Sigmoid colon (tissue), 7 donors: ENCODE measurements around the gene TIMP2. TPM values are rescaled to one million over a fixed set of nuclear protein-coding genes. Genes with fewer than 3 reads are reported as not detected.

Experiments
- DNase-seq: peaks from one replicate; pipeline ENCODE4 v3.0.0-alpha.2; 2019
- H3K27ac ChIP-seq, 4 donors: fragments of 200-600 bp; sonication (generic); one replicate each; pipeline ENCODE4 v1.5.1; 2016 to 2019; ENCODE audit warnings: mild to moderate bottlenecking in 1 of 4
- H3K27me3 ChIP-seq, 3 donors: fragments of 200-600 bp; sonication (generic); one replicate each; pipeline ENCODE4 v1.5.1; 2019; ENCODE audit warnings: mild to moderate bottlenecking in 1 of 3
- H3K36me3 ChIP-seq, 4 donors: fragments of 200-600 bp; sonication (generic); one replicate each; pipeline ENCODE4 v1.5.1; 2016 to 2019
- H3K4me1 ChIP-seq, 4 donors: fragments of 200-600 bp; sonication (generic); one replicate each; pipeline ENCODE4 v1.5.1; 2017 to 2019
- H3K4me3 ChIP-seq, 4 donors: fragments of 200-600 bp; sonication (generic); one replicate each; pipeline ENCODE4 v1.5.1; 2017 to 2019; ENCODE audit warnings: mild to moderate bottlenecking in 2 of 4, moderate library complexity in 1 of 4
- H3K9me3 ChIP-seq, 4 donors: fragments of 200-600 bp in 3 of 4; sonication (generic) in 3 of 4; one replicate each; pipeline versions ENCODE4 v1.5.1 to v1.6.1; 2013 to 2019
- CTCF ChIP-seq, 4 experiments: fragments of 450-650 bp in 3 of 4; fragments of 200-600 bp in 1 of 4; IDR thresholded peaks; one replicate each; pipeline ENCODE4 v1.5.1; 2016 to 2019; ENCODE audit warnings: antibody characterized with exemption in 4 of 4, mild to moderate bottlenecking in 3 of 4, moderate library complexity in 2 of 4
- EP300 ChIP-seq, 4 donors: sonication (generic); formaldehyde crosslinking; IDR thresholded peaks; one replicate each; pipeline ENCODE4 v1.6.1; 2017; ENCODE audit warnings: antibody characterized with exemption in 4 of 4
- POLR2A ChIP-seq, 2 donors: fragments of 450-650 bp; IDR thresholded peaks; one replicate each; pipeline ENCODE4 v1.6.1; 2016; ENCODE audit warnings: antibody characterized with exemption in 2 of 2, mild to moderate bottlenecking in 2 of 2, moderate library complexity in 2 of 2
- POLR2AphosphoS5 ChIP-seq, 4 donors: sonication (generic); formaldehyde crosslinking; IDR thresholded peaks; one replicate each; pipeline ENCODE4 v1.6.1; 2017; ENCODE audit warnings: antibody characterized with exemption in 4 of 4
- WGBS, 2 donors: extraction: QIAGEN DNeasy Blood & Tissue Kit; methylation state at CpG; one replicate each; pipeline ENCODE4 v1.1.7; 2013; 5-methylcytosine and 5-hydroxymethylcytosine counted together
- intact Hi-C: fragments of 100-400 bp; cut with DNase I; formaldehyde crosslinking; loops from one replicate; pipeline ENCODE4 v1.15.1; 2023
- polyA plus RNA-seq, 3 donors: library from polyadenylated mRNA; stranded (reverse); fragments of 200-250 nt; gene quantifications; one replicate each; pipeline ENCODE4 v1.2.3, GENCODE V29; 2013
- total RNA-seq, 4 donors: library from RNA; depleted of rRNA; stranded (reverse); fragments of >200 nt; gene quantifications; one replicate each; pipeline ENCODE4 v1.1.0, GENCODE V29; 2016
- donor health status: healthy with polysubstance abuse.
- donor health status: Bipolar disorder and iron deficiency.
- donor health status: healthy.

Gene TIMP2
- total and polyA plus RNA-seq, 7 donors, result 16.4 to 227 (median 142) TPM

GRCh38 chr17:78839235-78839761 is 85.9 kb downstream of the TIMP2 start:
- Histone ChIP-seq H3K27me3 (no peaks in the 10 kb centered on the region), H3K4me3 (peak overlapping the region; percentile 74 to 95 (median 88)), H3K4me1 (peaks cover 0 to 28% (median 22%) of the 10 kb centered on the region in 4 donors), H3K9me3 (no peaks in the 10 kb centered on the region), H3K36me3 (peaks cover 22 to 39% (median 30%) of the 10 kb centered on the region in 4 donors), H3K27ac (peak overlapping the region; percentile 92 to 100 (median 98))
- WGBS, 2 donors, result 4 to 17% methylated on average over 11 of the region's 11 CpGs
- TF ChIP-seq POLR2A (IDR thresholded peaks at IDR 0.05) (no peak), POLR2AphosphoS5 (IDR thresholded peaks at IDR 0.05) (no peak), EP300 (IDR thresholded peaks at IDR 0.05) (no peak), CTCF (IDR thresholded peaks at IDR 0.05) (no peak)
- intact Hi-C loops, result no loop called here
- no peak for DNase-seq

- TF ChIP-seq POLR2AphosphoS5 (IDR thresholded peaks at IDR 0.05), result no peak
- TF ChIP-seq POLR2A (IDR thresholded peaks at IDR 0.05), result no peak
- TF ChIP-seq EP300 (IDR thresholded peaks at IDR 0.05), result no peak
- TF ChIP-seq CTCF (IDR thresholded peaks at IDR 0.05), result no peak
- H3K27me3 ChIP-seq, result no peaks in the 10 kb centered on the region
- no peaks in the 10 kb centered on the region for H3K9me3 ChIP-seq
- WGBS, 2 donors, result 53 to 77% methylated on average over 22 of the region's 22 CpGs
- H3K4me1 ChIP-seq, result peaks cover 0 to 28% (median 22%) of the 10 kb centered on the region in 4 donors
- H3K36me3 ChIP-seq, result peaks cover 29 to 46% (median 38%) of the 10 kb centered on the region in 4 donors
- peak overlapping the region in 3 of 4 donors; percentile 92 to 100 (median 100) for H3K27ac ChIP-seq
- no peak overlapping the region for H3K4me3 ChIP-seq
- intact Hi-C loops, result no loop called here
- DNase-seq, result no peak
Observed at GRCh38 chr17:78838574-78839005, 86.6 kb downstream of the TIMP2 start.

- H3K4me1 ChIP-seq, result peaks cover 0 to 27% (median 20%) of the 10 kb centered on the region in 4 donors
- intact Hi-C loops, result no loop called here
Observed at GRCh38 chr17:78836420-78837021, 88.7 kb downstream of the TIMP2 start.

GRCh38 chr17:78834571-78834970 is 90.6 kb downstream of the TIMP2 start:
- TF ChIP-seq EP300 (IDR thresholded peaks at IDR 0.05), result no peak
- TF ChIP-seq CTCF (IDR thresholded peaks at IDR 0.05), result no peak
- no peak for TF ChIP-seq POLR2AphosphoS5 (IDR thresholded peaks at IDR 0.05)
- no peak for TF ChIP-seq POLR2A (IDR thresholded peaks at IDR 0.05)
- WGBS, 2 donors, result 96 to 97% methylated on average over 8 of the region's 8 CpGs
- intact Hi-C loops, result no loop called here
- Histone ChIP-seq H3K27me3 (no peaks in the 10 kb centered on the region), H3K9me3 (no peaks in the 10 kb centered on the region), H3K36me3 (peaks cover 34 to 86% (median 67%) of the 10 kb centered on the region in 4 donors), H3K4me3 (no peak overlapping the region), H3K4me1 (peaks cover 0 to 22% (median 14%) of the 10 kb centered on the region in 4 donors), H3K27ac (no peak overlapping the region)
- DNase-seq, result no peak

More at GRCh38 chr17:78836420-78837021, 88.7 kb downstream of the TIMP2 start:
- Histone ChIP-seq H3K4me3 (no peak overlapping the region), H3K9me3 (no peaks in the 10 kb centered on the region), H3K27me3 (no peaks in the 10 kb centered on the region), H3K27ac (no peak overlapping the region), H3K36me3 (peaks cover 34 to 67% (median 56%) of the 10 kb centered on the region in 4 donors)
- WGBS, 2 donors, result 68 to 80% methylated on average over 5 of the region's 5 CpGs
- no peak for DNase-seq
- TF ChIP-seq POLR2A (IDR thresholded peaks at IDR 0.05) (no peak), POLR2AphosphoS5 (IDR thresholded peaks at IDR 0.05) (no peak), CTCF (IDR thresholded peaks at IDR 0.05) (no peak), EP300 (IDR thresholded peaks at IDR 0.05) (no peak)
